K562 (cell line): ENCODE data around the gene SDCCAG8. TPM values are rescaled to one million over a fixed set of nuclear protein-coding genes. Genes with fewer than 3 reads are reported as not detected.

Source experiments
- ATAC-seq: fragments of 200-7000 bp; cut with Tn5 transposase; 3 replicates; pipeline ENCODE4 v1.9.1; 2020; ENCODE audit warnings: moderate library complexity
- BruUV-seq: library from RNA; stranded (reverse); fragments of 400-500 nt; replicated peaks from 2 replicates; lab custom pipeline; 2021; lab: Mats Ljungman, UMichigan
- CTCF ChIA-PET: fragments of 300-600 bp; formaldehyde crosslinking; extraction: SDS; loops from one replicate; lab custom pipeline; 2021; ENCODE audit warnings: low intra/inter-chr PET ratio; lab: Yijun Ruan, JAX
- POLR2A ChIA-PET: fragments of 300-600, 350-650 bp; sonication (Branson Sonifier 250); formaldehyde crosslinking; extraction: SDS; loops from one replicate; lab custom pipeline; 2021; ENCODE audit warnings: antibody characterized with exemption, inconsistent platforms; lab: Yijun Ruan, JAX
- DNase-seq, 4 experiments: peaks; one replicate each; pipeline versions ENCODE4 v3.0.0 to v3.0.0-alpha.2; 2011 to 2018; ENCODE audit warnings: low spot score in 3 of 4, mixed read lengths in 3 of 4; ENCODE audit errors: extremely low read depth in 1 of 4
- FAIRE-seq: peaks from 2 replicates; lab custom pipeline; 2011; peaks lifted over from hg19 to GRCh38; lab: Jason Lieb, UNC
- H2AFZ ChIP-seq: 2 replicates; pipeline ENCODE4 v1.6.0; 2011; ENCODE audit warnings: low read depth, low read length, control low read depth, inconsistent platforms
- H3K27ac ChIP-seq: fragments of 200-600 bp; 3 replicates; pipeline ENCODE4 v1.8.0; 2011; ENCODE audit warnings: low read depth, mild to moderate bottlenecking, control low read depth, inconsistent platforms, low read length, moderate library complexity, mixed read lengths; ENCODE audit errors: extremely low read depth
- H3K27me3 ChIP-seq, 2 experiments: fragments of 300-600 bp in 1 of 2; 2 replicates in 1 of 2; 3 replicates in 1 of 2; pipeline versions ENCODE4 v1.6.0 to v1.8.0; 2011; ENCODE audit warnings: inconsistent platforms in 2 of 2, low read length in 2 of 2, mild to moderate bottlenecking in 1 of 2, mixed read lengths in 1 of 2, moderate library complexity in 1 of 2; ENCODE audit not compliant: control insufficient read depth in 2 of 2, insufficient read depth in 2 of 2
- H3K36me3 ChIP-seq: fragments of 300-600 bp; 3 replicates; pipeline ENCODE4 v1.8.0; 2011; ENCODE audit warnings: mild to moderate bottlenecking, low read length, inconsistent platforms; ENCODE audit not compliant: control insufficient read depth, insufficient read depth
- H3K4me1 ChIP-seq, 2 experiments: fragments of 200-600 bp in 1 of 2; replicated peaks in 1 of 2; 2 replicates in 1 of 2; 3 replicates in 1 of 2; pipeline versions ENCODE4 v1.5.1 to v1.8.0; 2011; ENCODE audit warnings: inconsistent platforms in 2 of 2, low read length in 2 of 2, mild to moderate bottlenecking in 1 of 2, mixed read lengths in 1 of 2, moderate library complexity in 1 of 2; ENCODE audit not compliant: control insufficient read depth in 2 of 2, insufficient read depth in 2 of 2
- H3K4me2 ChIP-seq: 2 replicates; pipeline ENCODE4 v1.6.1; 2011; ENCODE audit warnings: low read length, control low read depth, inconsistent platforms, mixed read lengths; ENCODE audit not compliant: insufficient read depth
- H3K4me3 ChIP-seq: fragments of 200-600 bp; sonication (generic), shearing (Covaris generic); 2 replicates; pipeline ENCODE4 v1.5.1; 2016; ENCODE audit warnings: control low read depth, inconsistent platforms
- H3K79me2 ChIP-seq: fragments of 200-600 bp; 3 replicates; pipeline ENCODE4 v1.8.0; 2011; ENCODE audit warnings: low read length, inconsistent platforms; ENCODE audit not compliant: control insufficient read depth, insufficient read depth
- H3K9ac ChIP-seq, 2 experiments: 2 replicates each; pipeline versions ENCODE4 v1.6.0 to v1.6.1; 2011; ENCODE audit warnings: low read depth in 2 of 2, low read length in 2 of 2, control low read depth in 1 of 2, inconsistent platforms in 1 of 2, mild to moderate bottlenecking in 1 of 2, mixed read lengths in 1 of 2; ENCODE audit not compliant: insufficient read depth in 1 of 2
- H3K9me1 ChIP-seq: one replicate; pipeline ENCODE4 v1.6.0; 2011; ENCODE audit warnings: inconsistent platforms, mild to moderate bottlenecking, low read length, moderate library complexity; ENCODE audit not compliant: control insufficient read depth, insufficient read depth
- H3K9me3 ChIP-seq: replicated peaks from 2 replicates; pipeline ENCODE4 v1.5.1; 2011; ENCODE audit warnings: low read depth, low read length, inconsistent platforms; ENCODE audit not compliant: control insufficient read depth, insufficient read depth
- H4K20me1 ChIP-seq: replicated peaks from 2 replicates; pipeline ENCODE4 v1.6.1; 2011; ENCODE audit warnings: low read length, inconsistent platforms, mixed read lengths; ENCODE audit not compliant: control insufficient read depth, insufficient read depth
- ADNP ChIP-seq: fragments of 200-800 bp; sonication (Bioruptor generic); IDR thresholded peaks from 2 replicates; pipeline ENCODE4 v1.6.1; 2016; ENCODE audit warnings: missing genetic modification characterization, missing compliant biosample characterization
- BHLHE40 ChIP-seq: IDR thresholded peaks from 2 replicates; pipeline ENCODE4 v1.6.1; 2011; ENCODE audit warnings: low read length, improper control_type of control experiment
- CBFA2T2 ChIP-seq: fragments of 450-650 bp; conservative IDR thresholded peaks from 2 replicates; pipeline ENCODE4 v1.6.1; 2017; ENCODE audit warnings: mild to moderate bottlenecking
- CBFA2T3 ChIP-seq: fragments of 450-650 bp; IDR thresholded peaks from 2 replicates; pipeline ENCODE4 v1.6.1; 2017
- CBX1 ChIP-seq: sonication (generic); IDR thresholded peaks from 2 replicates; pipeline ENCODE4 v1.6.1; 2016; ENCODE audit warnings: antibody characterized with exemption, low read depth, mild to moderate bottlenecking
- CCNT2 ChIP-seq: IDR thresholded peaks from 2 replicates; pipeline ENCODE4 v1.6.1; 2011; ENCODE audit warnings: borderline replicate concordance, low read depth, mild to moderate bottlenecking, moderate library complexity, mixed read lengths, low read length; ENCODE audit not compliant: insufficient read length; ENCODE audit errors: extremely low read depth
- FOXK1 ChIP-seq: sonication (generic); formaldehyde crosslinking; IDR thresholded peaks from 2 replicates; pipeline ENCODE4 v1.8.0; 2022; ENCODE audit warnings: missing genetic modification reagents, mild to moderate bottlenecking, borderline replicate concordance
- MED1 ChIP-seq: sonication (generic); formaldehyde crosslinking; IDR thresholded peaks from 2 replicates; pipeline ENCODE4 v1.8.1; 2023; ENCODE audit warnings: missing genetic modification reagents, borderline replicate concordance
- MYNN ChIP-seq, 2 experiments: sonication (generic); formaldehyde crosslinking in 1 of 2; IDR thresholded peaks; 2 replicates each; pipeline versions ENCODE4 v1.5.0 to v1.6.1; 2016 to 2020; ENCODE audit warnings: antibody characterized with exemption in 1 of 2, missing genetic modification reagents in 1 of 2
- RNF2 ChIP-seq: sonication (generic); IDR thresholded peaks from 2 replicates; pipeline ENCODE4 v1.6.1; 2016
- ZNF232 ChIP-seq: sonication (generic); formaldehyde crosslinking; IDR thresholded peaks from 2 replicates; pipeline ENCODE4 v1.8.0; 2022; ENCODE audit warnings: mild to moderate bottlenecking, missing genetic modification reagents
- WGBS: fragments of 100-300 bp; shearing (Covaris generic); methylation state at CpG from one replicate; pipeline ENCODE4 v1.1.6; 2016; ENCODE audit warnings: low coverage, mixed read lengths; ENCODE audit not compliant: insufficient coverage; ENCODE audit errors: missing lambda C conversion rate; 5-methylcytosine and 5-hydroxymethylcytosine counted together
- in situ Hi-C: fragments of 300-500 bp; cut with MboI; formaldehyde crosslinking; loops from 4 replicates; pipeline ENCODE4 v1.15.0; 2018; ENCODE audit warnings: inconsistent platforms, mixed read lengths
- intact Hi-C: fragments of 100-400 bp; cut with micrococcal nuclease; formaldehyde crosslinking; loops from 2 replicates; pipeline ENCODE4 v1.14.2; 2022
- polyA plus RNA-seq, 8 experiments: library from polyadenylated mRNA; depleted of rRNA in 4 of 8; stranded (reverse) in 5 of 8; unstranded in 3 of 8; fragments of >200 nt; fragmentation: Nextera tagmentation in 2 of 8; fragmentation: Illumina TruSeq in 1 of 8; extraction: Ambion mirVana in 2 of 8; extraction: Trizol in 1 of 8; gene quantifications; 2 replicates each; pipeline versions ENCODE4 v1.2.1 to v1.2.3, GENCODE V29; 2011 to 2014; ENCODE audit warnings: inconsistent platforms in 1 of 8, missing spikeins in 1 of 8
- total RNA-seq, 7 experiments: library from RNA; depleted of rRNA in 6 of 7; stranded (reverse); fragments of >200 nt in 6 of 7; fragmentation: Illumina TruSeq in 2 of 7; extraction: Trizol in 2 of 7; gene quantifications; 2 replicates each; pipeline versions ENCODE4 v1.2.1 to v1.2.3, GENCODE V29; 2011 to 2021; ENCODE audit warnings: low replicate concordance in 1 of 7
- TF ChIP-seq, protein P1 (sequence below): fragments of 450-650 bp; conservative IDR thresholded peaks from 2 replicates; pipeline ENCODE4 v1.6.1; 2016; ENCODE audit warnings: missing genetic modification characterization, low read depth, mild to moderate bottlenecking, control low read depth, missing compliant biosample characterization
- TF ChIP-seq, protein P2 (sequence below), 3 experiments: fragments of 200-800 bp in 1 of 3; fragments of 250-450 bp in 1 of 3; fragments of 450-650 bp in 1 of 3; sonication (Bioruptor Pico) in 1 of 3; sonication (Bioruptor generic) in 1 of 3; formaldehyde crosslinking in 1 of 3; IDR thresholded peaks; 2 replicates each; pipeline versions ENCODE4 v1.6.1 to v1.8.0; 2016 to 2022; ENCODE audit warnings: mild to moderate bottlenecking in 2 of 3, missing genetic modification characterization in 2 of 3, missing compliant biosample characterization in 1 of 3, moderate library complexity in 1 of 3

SDCCAG8 gene
- total and polyA plus RNA-seq, 9 of the 15 experiments (the other 6 are each of a cell fraction or from before 2014, with no cell fraction given): 17.9 to 36.7 (median 25.4) TPM

DNA sequence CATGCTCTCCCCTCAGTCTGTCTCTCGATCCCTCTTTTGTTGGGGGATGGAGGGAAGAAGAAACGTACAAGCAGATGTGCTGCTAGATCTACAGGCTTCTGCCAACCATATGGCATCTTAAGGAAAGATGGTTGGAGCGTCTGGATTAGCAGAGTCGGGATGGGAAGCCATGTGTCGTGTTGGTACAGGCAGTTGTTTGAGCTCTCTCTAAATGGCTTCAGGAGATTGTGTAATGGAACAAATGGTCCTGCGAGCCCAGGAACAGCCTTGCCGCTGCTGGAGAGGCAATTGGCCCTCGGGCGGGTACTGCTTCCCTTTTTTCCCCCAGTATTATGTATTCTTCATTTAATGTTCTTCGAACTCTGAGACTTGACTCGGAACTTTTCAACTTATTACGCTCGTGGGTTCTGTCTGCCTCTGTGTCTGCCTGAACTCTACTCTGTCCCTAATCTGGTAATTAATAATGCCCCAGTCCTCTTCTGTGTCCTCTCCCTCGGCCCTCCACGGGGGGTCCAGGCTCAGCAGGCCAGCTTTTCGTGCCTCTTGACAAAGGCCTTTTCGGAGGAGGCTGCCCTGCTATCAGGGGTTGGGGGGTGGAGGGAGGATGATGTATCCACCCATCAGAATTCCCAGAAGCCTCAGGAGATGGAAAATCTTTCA lies 215.3 kb downstream of the SDCCAG8 start (continued):
- TF ChIP-seq CBX1: no peak
- no peak for TF ChIP-seq CCNT2
- TF ChIP-seq, all 486 proteins: peak for 0

DNA sequence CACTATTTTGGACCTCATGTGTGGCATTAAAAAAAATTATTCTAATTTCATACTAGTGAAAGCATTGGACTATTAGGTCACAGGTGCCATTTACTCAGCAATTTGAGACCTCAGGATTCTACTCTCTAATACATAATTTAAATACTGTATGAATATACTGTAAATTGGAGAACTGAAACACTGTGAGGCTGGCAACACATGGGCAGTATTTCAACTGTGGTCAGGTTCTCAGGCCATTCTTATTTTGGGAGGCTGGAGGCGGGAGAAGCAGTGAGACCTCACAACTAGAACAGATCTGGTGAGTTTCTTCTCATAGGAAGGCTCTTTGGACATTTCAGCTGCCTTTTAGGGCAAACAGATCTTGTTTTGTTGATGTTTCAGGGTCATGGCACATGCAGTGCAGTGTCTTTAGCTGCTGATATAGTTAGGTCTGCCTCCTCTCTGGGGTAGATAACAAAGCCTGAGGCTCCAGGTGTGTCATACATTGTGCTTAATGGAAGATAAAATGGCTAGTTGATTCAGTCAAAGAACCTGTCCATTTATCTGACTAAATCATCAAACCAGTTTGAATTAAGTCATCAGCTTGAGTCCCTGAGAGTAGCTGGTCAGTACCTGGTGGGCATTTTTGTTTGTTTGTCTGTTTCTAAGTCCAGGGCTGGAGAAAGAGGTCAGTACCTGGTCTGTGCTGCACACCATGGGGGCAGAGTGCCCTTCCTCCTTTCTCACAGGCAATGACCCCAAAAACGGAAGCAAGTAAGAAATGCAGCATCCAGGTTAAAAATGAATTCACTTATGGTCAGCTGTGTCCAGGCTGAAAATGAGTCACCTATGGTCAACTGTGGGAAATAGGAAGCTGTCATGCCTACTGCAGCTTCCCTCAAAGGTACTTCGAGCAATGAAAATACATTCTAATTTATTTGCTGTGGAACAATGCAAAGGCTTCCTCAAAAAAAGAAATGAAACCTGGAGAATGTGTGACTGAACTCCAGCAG lies 216.2 kb downstream of the SDCCAG8 start:
- Histone ChIP-seq H3K36me3 (no peaks in the 10 kb centered on the region), H4K20me1 (no peaks in the 10 kb centered on the region), H3K4me2 (no peak overlapping the region)
- TF ChIP-seq MED1 (no peak), CBFA2T3 (peak; percentile 66), FOXK1 (CRISPR knock-in tag) (no peak), ADNP (tag) (no peak), CBFA2T2 (peak; percentile 42), MYNN (IDR thresholded peaks at IDR 0.05) (no peak), MYNN (CRISPR knock-in tag; IDR thresholded peaks at IDR 0.05) (no peak), BHLHE40 (peak; percentile 38; the same call in 1 of the 2 replicates), RNF2 (no peak), ZNF232 (no peak)
- TF ChIP-seq, protein P1, sequence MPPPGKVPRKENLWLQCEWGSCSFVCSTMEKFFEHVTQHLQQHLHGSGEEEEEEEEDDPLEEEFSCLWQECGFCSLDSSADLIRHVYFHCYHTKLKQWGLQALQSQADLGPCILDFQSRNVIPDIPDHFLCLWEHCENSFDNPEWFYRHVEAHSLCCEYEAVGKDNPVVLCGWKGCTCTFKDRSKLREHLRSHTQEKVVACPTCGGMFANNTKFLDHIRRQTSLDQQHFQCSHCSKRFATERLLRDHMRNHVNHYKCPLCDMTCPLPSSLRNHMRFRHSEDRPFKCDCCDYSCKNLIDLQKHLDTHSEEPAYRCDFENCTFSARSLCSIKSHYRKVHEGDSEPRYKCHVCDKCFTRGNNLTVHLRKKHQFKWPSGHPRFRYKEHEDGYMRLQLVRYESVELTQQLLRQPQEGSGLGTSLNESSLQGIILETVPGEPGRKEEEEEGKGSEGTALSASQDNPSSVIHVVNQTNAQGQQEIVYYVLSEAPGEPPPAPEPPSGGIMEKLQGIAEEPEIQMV (tag): no peak
- TF ChIP-seq, protein P2, sequence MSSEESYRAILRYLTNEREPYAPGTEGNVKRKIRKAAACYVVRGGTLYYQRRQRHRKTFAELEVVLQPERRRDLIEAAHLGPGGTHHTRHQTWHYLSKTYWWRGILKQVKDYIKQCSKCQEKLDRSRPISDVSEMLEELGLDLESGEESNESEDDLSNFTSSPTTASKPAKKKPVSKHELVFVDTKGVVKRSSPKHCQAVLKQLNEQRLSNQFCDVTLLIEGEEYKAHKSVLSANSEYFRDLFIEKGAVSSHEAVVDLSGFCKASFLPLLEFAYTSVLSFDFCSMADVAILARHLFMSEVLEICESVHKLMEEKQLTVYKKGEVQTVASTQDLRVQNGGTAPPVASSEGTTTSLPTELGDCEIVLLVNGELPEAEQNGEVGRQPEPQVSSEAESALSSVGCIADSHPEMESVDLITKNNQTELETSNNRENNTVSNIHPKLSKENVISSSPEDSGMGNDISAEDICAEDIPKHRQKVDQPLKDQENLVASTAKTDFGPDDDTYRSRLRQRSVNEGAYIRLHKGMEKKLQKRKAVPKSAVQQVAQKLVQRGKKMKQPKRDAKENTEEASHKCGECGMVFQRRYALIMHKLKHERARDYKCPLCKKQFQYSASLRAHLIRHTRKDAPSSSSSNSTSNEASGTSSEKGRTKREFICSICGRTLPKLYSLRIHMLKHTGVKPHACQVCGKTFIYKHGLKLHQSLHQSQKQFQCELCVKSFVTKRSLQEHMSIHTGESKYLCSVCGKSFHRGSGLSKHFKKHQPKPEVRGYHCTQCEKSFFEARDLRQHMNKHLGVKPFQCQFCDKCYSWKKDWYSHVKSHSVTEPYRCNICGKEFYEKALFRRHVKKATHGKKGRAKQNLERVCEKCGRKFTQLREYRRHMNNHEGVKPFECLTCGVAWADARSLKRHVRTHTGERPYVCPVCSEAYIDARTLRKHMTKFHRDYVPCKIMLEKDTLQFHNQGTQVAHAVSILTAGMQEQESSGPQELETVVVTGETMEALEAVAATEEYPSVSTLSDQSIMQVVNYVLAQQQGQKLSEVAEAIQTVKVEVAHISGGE (CRISPR knock-in tag; IDR thresholded peaks at IDR 0.05): no peak

More for the DNA sequence above, 216.2 kb downstream of the SDCCAG8 start:
- Histone ChIP-seq H3K27ac (no peak overlapping the region), H3K79me2 (no peaks in the 10 kb centered on the region), H3K9ac (no peak overlapping the region), H2AFZ (no peak overlapping the region), H3K4me1 (peaks cover 6 to 15% of the 10 kb centered on the region in 2 experiments; a peak in 2 of 5 replicates), H3K4me3 (no peak overlapping the region), H3K9me3 (no peaks in the 10 kb centered on the region), H3K9me1 (peaks cover 5% of the 10 kb centered on the region), H3K27me3 (no peaks in the 10 kb centered on the region)
- FAIRE-seq (peak; percentile 65), DNase-seq (no peak), ATAC-seq (peak; percentile 15; the same call in 1 of the 3 replicates)
- BruUV-seq: no TSS peak
- WGBS: 14% methylated on average over 3 of the region's 3 CpGs
- in situ Hi-C loops (no loop called here), intact Hi-C loops (loop anchor here (2.0 kb wide), 1 partner anchor 127 kb away; no protein-coding TSS in a partner anchor)
- POLR2A ChIA-PET: interaction anchor here (1.1 kb wide), 1 partner anchor 14 kb away, joined by 3 read pairs; no protein-coding TSS in a partner anchor
- CTCF ChIA-PET: no interaction called here
